GM19395 (cell line): ENCODE data around the gene MED12L.
"Not testable (repeated sequence)": the region's sequence is repeated elsewhere in the genome, so short reads cannot be mapped to it uniquely, and the experiment has no call there.

ENCODE experiments used
- ATAC-seq: cut with Tn5 transposase; IDR thresholded peaks from one replicate; pipeline ENCODE4 v1.9.1; 2021; ENCODE audit warnings: mild to moderate bottlenecking, moderate library complexity; ENCODE audit not compliant: unreplicated experiment

Gene MED12L

DNA sequence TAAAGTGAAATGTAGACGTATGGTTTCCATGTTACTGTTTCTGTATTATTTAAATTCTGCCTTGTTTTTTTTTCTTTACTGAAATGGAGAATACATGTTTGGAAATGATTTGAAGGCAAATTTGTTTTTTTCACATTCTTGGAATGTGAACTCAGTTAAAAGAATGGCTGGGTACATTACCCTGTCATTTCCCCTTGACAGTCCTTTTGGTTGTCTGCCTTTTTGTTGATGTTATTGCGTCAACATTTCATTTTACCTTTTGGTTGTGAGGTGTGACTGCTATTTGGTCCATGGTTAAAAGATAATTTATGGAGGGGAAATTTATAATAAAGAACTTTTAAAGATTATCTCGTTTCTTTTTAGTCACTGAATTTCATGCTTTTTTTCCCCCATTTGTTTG is 120.7 kb downstream of the MED12L start:
- no peak for ATAC-seq

DNA sequence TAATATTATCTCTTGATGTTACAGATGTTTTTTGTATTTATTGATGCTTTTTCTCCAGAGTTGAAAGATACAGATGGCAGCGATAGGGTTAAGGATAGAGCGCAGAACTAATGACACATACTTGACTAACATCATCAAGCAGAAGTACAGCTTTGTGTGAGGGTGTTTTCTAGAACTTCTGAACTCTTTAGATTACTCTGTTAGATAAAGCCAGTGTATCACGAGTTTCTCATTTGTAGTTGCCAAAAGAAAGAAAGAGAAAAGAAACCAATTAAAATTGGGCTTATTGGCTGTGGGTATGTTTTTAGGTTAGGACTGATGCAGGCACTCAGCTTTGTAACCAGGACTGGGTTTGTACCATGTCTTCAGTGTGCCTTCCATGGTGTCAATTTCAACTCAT is 124.2 kb downstream of the MED12L start:
- no peak for ATAC-seq

DNA sequence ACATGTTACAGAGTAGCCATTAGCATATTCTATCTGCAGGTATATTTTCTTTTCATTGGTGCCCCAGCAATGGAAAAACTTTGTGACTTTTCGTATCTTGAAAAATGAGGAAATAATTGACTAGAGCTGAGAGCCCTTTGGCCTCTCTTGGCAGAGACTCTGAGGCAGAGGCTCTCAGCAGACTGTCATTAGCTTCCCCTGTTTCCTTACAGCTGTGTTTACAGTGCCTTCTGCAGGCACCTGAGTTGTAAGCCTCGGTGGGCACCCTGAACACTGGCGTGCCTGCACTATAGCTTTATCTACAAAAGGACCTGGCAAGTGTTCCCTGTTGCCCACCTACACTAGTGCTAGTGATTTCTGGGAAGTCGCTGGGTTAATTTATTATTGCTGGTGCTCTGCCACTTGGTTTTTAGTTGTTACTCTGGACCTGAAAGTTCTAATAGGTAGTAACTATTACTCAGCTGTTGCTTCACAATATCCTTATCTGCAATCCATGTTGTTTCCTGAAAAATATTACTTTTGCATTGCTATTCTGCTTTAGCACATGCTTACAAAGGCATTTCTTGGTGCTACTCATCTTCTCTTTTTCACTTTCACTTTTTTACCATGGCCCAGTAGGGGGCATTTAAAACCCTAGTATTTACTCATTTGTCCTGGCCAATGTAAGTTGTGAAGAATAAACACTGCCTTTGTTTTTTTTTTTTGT is 125.4 kb downstream of the MED12L start:
- peak; percentile 77 for ATAC-seq

DNA sequence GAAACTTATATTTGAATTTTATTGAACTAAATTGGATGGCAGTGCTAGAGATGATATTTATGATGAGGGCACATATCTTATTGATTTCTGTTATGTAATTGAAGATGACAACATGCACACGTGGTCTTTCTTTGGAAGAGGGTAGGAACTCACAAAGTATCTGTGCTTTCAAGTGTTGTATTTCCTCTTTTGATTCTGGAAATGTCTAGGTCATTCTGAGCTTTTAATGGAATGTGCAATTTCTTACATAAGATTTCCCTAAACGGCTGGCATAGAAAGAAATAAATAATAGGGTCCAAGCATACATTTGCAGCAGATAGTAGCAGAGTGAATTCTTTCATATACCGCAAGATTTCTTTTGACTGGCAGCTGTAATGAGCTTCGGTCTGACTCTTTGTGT is 127.7 kb downstream of the MED12L start:
- ATAC-seq, result no peak

DNA sequence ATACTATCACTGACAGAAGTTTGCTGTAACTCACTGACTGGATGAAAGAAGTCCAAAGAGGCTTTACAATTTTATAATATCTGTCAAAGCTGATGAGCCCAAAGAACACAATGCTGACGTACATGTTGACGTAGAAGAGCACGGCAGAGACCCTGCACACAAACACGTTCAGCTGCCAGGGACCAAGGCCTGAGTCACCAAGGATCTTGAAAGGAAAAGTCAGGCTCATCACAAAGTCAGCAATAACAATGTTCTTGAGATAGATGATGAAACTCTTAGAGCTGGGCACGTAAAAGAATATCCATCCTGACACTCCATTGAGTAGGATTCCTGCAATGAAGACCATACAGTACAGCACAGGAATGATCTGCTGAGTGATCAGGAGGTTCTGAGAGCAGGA is 128.4 kb downstream of the MED12L start:
- no peak for ATAC-seq

DNA sequence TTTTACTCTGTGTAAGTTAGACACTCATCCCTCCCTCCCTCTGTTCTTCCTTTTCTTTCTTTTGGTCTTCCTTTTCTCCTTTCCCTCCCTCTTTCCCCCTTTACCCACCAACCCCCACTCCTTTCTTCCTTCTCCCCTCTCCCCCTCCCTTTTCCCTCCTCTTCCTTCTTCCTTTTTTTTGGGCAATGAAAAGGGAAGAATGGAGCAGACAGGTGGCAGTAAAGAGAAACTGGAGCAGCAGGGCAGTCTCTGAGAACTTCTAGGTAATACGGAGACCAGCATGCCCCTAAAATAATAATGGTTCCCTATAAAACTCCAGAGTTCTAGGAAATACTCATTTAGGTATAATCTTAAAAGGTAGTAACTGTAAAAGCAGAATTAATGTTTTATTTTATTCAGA is 129.0 kb downstream of the MED12L start:
- ATAC-seq, result no peak

DNA sequence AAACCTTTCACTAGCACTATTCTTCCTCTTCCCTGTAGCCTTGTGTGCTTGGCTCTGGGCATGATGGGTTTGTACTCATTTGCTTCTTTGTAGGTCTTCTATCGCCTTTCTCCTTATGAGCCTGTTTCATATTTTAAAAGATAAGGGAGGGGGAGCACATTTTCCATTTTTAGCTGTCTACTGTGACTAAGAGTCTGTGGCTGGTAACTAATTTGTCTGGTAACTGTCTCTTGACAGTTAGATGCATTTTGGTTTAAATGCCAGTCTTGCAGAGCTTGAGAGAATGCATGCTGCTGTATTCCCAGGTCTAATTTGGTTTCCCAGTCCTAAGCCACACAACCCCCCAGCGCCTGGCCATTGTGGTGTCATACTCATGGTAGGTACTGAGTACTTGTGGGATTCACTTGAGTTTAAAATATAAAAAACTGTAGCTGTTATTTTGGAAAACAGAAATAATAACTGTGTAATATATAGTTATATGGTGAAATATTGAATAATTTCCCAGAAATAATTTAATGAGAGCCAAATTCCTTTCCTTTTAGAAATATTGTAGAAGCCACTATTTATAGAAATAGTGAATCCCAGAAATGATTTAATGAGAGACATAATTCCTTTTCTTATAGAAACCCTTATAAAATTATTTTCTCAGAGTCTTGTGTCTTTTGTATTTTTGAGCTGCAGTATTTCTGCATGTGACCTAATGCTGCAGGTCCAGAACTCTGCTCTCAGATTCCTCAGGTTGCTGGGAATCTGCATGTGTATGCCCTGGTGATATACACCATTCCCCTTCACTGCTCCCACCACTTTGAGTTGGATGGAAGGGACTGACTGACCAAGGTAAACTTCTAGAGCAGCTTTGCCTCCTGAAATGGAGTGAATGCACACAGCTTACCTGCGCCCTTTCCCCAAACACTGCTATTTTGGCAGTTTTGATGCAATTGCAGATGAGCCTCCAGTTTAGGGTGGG is 131.5 kb downstream of the MED12L start:
- ATAC-seq, result no peak

DNA sequence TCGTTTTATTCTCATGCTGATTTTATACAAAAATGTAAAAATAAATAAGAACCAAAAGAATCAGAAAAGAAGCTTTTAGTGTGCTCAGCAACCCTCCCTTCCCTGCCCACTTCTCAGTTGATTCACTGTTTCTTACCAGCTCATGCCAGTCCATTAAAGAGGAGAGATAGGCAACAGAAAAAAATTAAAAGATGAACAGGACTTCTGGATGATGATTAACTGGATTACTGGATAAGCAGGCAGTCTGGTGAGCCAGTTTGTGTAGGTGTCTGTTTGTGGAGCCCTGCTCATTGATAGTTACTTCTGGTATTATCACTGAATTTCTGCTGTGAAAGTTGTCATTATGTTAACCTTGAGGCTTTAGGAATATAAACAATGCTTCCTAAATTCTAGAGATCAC is 132.7 kb downstream of the MED12L start:
- no peak for ATAC-seq

DNA sequence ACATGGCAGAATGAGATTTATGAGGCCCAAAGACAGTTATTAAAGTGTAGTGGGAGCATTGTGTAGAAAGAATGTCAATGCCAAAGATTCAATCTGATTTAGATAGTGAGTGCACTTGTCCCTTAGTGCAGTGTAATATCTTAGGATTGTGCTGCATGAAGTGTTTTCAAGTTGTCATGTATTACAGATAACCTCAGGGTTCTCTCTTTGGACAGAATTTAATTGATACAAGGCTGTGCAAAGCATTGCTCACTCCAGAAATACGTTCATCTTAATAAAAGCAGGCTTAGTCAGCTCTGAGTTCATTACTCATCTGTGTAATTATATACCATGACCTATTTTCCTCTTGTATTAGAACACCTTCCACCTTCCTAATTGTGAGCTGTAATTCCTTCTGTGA is 133.6 kb downstream of the MED12L start:
- ATAC-seq, result no peak

DNA sequence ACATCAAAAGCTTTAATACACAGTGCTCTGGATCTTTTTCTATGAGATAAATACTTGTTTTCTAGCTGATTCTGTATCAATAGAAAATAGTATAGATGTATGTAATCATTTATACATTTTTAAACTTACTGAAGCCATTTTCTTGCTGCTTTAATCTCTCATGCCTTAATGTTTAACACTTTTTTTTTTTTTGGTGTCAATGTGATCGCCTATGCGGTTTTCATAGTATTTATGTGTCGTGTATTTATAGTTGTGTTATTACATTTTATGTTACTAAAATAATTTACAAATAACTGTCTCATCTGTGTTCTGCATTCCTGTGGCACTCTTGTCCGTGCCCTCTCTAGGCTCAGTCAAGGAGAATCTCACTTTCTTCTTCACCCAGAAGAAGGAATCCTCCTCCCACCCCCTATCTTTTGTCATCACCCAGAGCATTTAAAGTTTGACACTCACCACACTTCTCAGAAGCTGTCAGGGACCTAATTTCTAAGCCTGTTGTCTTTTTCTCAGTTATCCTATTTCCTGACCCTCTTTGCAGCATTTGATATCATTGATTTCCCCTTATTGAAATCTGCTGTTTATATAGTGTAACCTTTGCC is 138.9 kb downstream of the MED12L start:
- ATAC-seq, result no peak

DNA sequence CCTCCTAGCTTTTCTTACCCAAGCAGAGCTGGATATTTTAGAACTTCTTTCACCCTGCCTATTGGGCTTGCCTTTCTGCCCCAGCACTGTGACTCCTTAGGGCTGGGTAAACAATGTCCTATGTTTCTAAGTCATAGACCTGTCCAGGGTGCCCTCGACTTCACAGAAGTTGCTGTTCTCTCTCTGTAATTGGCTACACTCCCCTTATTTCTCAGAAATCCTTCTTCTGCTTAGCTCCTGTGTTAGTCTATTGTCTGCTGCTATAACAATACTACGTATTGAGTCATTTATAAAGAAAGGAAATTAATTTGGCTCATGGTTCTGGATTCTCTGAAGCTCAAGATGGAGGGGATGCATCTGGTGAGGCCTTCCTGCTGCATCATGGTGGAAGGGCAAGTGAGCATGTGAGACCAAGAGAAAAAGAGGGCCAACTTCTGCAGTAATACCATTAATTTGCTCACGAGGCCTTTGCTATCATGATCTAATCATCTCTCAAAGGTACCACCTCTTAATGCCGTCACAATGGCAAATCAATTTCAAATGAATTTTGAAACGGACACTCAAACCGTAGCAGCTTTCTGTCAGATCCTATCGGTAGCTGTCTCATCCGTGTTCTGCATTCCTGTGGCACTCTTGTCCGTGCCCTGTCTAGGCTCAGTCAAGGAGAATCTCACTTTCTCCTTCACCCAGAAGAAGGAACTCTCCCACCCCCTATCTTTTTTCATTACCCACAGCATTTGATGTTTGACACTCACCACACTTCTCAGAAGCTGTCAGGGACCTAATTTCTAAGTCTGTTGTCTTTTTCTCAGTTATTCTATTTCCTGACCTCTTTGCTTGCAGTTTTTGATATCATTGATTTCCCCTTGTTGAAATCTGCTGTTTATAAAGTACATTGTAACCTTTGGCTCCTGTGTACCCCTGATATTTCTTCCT is 139.8 kb downstream of the MED12L start:
- no peak for ATAC-seq

DNA sequence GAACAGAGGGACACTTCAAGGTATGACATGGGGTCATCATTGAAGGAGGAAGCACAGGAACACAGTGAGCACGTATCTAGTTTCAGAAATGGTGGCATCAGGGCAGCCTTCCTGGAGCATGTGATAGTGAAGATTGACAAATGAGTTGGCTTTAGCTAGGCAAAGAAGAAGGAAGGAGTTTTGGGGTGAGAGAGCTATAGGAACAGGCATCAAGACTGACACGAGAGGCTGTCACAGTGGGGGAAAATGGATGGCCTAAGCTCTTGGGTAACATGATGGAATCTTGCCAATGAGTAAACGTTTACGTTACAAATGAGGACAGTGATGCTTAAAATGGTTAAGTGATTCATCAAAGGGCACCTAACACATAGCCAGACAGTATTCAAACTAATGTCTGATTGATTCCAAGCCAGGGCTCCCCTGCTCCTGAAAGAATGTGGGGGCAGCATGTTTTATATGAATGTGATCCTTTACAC is 140.7 kb downstream of the MED12L start:
- no peak for ATAC-seq

DNA sequence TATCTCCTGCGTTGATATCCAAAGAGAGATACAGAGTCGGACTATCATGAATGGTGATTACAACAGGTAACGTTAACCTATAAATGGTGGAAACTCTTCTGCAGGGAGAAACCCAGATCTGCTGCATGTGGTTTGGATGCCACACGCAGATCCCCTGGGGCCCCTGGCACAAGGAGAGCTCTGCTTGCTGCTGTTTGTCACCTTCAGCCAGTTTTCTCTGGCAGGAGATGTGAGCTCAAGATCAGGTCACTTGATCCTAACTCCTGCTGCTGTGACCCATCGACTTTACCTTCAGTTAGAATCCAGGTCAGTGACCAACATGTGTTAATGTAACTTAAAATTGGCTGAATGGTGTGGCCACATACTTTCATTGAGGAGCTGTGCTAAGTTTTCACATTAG is 141.4 kb downstream of the MED12L start:
- no peak for ATAC-seq

DNA sequence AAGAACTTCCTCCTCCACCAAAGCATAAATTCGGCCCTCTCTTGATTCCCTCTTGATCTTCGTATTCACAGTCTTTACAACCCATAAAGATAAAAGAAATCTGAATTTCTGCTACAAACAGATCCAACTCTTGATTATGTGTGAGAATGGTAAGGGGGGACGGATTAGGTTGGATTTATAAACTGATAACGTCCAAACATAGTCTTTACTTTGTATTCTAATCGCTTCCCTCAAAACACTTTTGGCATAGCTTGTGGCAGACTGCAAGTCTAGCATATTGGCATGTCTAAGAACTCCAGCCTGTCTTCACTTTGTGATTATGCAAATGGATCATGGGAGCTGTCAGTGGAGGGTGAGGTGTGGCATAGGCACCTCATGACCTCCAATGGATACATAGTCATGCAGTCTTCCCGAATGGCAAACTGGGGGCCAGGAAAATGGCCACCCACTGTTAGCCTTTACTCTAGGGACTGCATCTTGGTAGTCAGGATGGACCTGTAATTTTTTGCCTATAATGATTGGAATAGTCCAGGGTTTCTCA is 141.9 kb downstream of the MED12L start:
- ATAC-seq, result peak; percentile 49

DNA sequence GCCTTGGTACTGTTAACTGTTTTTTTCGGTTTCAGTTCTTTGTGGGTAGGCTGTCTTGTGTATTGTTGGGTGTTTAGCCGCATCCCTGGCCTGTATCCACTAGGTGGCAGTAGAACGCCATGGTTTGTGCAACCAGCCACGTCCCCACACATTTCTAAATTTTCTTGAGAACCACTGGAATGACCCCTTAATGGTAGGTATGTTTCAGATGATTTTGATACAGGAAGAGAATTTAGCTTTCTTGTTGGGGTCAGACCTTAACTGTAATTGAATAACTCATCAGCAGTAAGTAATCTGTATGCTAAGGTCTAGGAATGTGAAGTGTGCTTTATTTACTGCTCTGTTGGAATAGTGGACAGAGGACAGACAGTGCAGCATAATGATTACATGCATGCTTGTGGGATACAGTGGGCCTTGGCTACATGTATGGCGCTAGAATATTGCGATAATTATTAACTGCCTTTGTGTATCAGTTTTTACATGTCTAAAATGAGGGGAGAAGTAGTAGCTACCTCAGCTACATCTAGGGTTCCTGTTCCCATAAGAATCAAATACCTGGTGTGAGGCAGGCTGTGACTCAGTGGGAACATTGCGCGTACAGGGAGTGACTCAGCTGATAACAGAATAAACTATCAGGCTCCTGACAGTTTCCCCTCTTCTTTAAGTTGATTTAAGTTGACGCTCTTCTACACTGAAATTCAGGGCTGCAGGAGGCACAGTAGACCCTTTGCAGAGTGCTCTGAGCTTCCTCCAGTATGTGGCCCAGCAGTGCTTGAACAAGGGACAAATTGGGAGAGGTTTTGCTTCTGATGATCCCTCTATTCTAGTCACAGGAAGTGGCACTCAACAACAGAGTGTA is 142.6 kb downstream of the MED12L start:
- peak; percentile 88 for ATAC-seq

DNA sequence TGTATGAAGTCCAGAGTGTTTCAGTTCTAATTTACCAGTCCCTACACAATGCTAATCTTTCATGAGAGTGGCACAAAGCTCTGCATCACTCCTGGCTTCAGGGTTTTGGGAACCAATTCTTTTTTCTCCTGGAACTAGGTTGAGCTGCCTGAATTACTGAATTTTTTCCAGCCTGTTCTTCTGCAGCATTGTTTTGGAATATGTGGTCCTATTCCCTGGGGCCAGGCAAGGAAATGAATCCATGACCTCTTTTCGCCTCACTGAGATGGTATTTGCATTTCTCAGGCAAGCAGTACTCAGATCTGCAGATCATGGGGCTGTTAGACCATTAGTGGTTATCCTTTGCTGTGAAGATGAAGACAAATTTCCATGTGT is 143.2 kb downstream of the MED12L start:
- peak; percentile 29 for ATAC-seq

DNA sequence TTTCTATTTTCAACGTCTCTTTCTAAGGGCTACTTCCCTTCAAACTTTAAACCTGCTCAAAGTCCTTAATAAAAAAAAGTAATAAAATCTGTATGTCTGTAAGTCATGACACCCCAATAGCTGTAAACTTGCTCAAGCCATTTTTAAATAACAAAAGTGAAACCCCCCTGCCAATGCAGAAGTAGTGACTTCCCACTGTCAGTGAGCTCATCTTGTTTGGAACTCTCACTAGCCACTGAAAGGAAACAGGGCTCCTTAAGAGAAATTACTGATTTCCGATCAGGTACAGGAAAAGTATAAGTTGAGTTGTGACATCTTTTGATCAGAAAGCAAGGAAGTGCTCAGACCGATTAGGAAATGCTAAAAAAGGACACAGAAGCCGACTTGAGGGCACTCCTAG is 145.2 kb downstream of the MED12L start:
- peak; percentile 59 for ATAC-seq

DNA sequence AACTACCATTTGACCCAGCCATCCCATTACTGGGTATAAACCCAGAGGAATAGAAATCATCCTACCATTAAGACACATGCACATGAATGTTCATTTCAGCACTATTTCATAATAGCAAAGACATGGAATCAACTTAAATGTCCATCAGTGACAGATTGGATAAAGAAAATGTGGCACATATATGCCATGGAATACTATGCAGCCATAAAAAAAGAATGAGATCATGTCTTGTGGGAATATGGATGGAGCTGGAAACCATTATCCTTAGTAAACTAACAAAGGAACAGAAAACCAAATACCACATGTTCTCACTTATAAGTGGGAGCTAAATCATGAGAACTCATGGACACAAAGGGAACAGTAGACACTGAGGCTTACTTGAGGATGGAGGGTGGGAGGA is 146.9 kb downstream of the MED12L start:
- ATAC-seq, result not testable (repeated sequence)

DNA sequence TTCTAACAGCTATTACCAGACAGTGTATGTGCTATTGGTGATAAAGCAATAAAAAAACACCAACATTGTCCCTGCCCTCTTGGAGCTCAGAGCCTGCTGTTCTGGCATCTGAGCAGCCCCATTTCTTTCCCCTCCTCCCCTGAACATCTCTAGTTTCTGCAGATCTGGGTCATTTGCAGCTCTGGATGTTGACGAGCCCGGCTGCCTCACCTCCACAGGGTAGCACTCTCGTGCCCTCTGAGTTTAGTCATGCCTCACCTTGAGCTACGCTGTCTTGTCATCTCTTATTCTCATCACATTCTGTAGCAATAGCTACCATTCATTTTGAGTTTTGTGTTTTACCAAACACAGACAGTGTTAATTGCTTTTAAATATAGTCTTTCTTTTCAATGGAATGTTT is 147.5 kb downstream of the MED12L start:
- ATAC-seq, result no peak
